ENCODE measurements around the gene LRCH3. TPM values are rescaled to one million over a fixed set of nuclear protein-coding genes. Genes with fewer than 3 reads are reported as not detected.

The LRCH3 gene
- total and polyA plus RNA-seq, 9 of the 15 experiments (the other 6 are each of a cell fraction or from before 2014, with no cell fraction given) = 4.6 to 75.3 (median 30.3) TPM

- TF ChIP-seq ZNF23 (CRISPR knock-in tag; IDR thresholded peaks at IDR 0.05) (no peak), ZNF282 (CRISPR knock-in tag; IDR thresholded peaks at IDR 0.05) (no peak), ZNF76 (CRISPR knock-in tag; IDR thresholded peaks at IDR 0.05; ENCODE audit: borderline replicate concordance) (no peak), ZBTB34 (CRISPR knock-in tag; IDR thresholded peaks at IDR 0.05) (no peak), DNMT1 (IDR thresholded peaks at IDR 0.05) (no peak), ZNF311 (CRISPR knock-in tag; IDR thresholded peaks at IDR 0.05) (no peak)
These were observed 48.3 kb upstream of the LRCH3 start (continued) for GRCh38 chr3:197742787-197743186.

GRCh38 chr3:197746209-197746608 lies 44.8 kb upstream of the LRCH3 start:
- BruUV-seq (replicated peaks) = no TSS peak
- H3K9ac ChIP-seq (ENCODE audit: insufficient read depth in 1 of 2, low read depth in 2 of 2, low read length in 2 of 2) = no peak overlapping the region
- FAIRE-seq (no peak), DNase-seq (ENCODE audit: extremely low read depth in 1 of 4, low spot score in 3 of 4) (peak in 1 of 4 experiments; percentile 39), ATAC-seq (no peak)
- H3K27me3 ChIP-seq (ENCODE audit: control insufficient read depth in 2 of 2, insufficient read depth in 2 of 2, low read length in 2 of 2) = no peaks in the 10 kb centered on the region
- H3K36me3 ChIP-seq (ENCODE audit: control insufficient read depth, insufficient read depth, low read length) = no peaks in the 10 kb centered on the region
- H3K9me3 ChIP-seq (replicated peaks; ENCODE audit: control insufficient read depth, insufficient read depth, low read depth, low read length) = no peaks in the 10 kb centered on the region
- ChIA-PET POLR2A (no interaction called here), CTCF (ENCODE audit: low intra/inter-chr PET ratio) (no interaction called here)
- no peak overlapping the region for H3K4me3 ChIP-seq
- intact Hi-C loops (cut with micrococcal nuclease) (no loop called here), in situ Hi-C loops (cut with MboI) (no loop called here)
- 32% methylated on average over 3 of the region's 3 CpGs for WGBS (ENCODE audit: insufficient coverage, low coverage, missing lambda C conversion rate)
- H3K4me2 ChIP-seq (ENCODE audit: insufficient read depth, low read length) = no peak overlapping the region; the same call in 1 of the 2 replicates
- peaks cover 12% of the 10 kb centered on the region for H3K79me2 ChIP-seq (ENCODE audit: control insufficient read depth, insufficient read depth, low read length)
- H3K27ac ChIP-seq (ENCODE audit: extremely low read depth, low read depth, low read length) = peak overlapping the region; percentile 35; the same call in 1 of the 3 replicates
- H2AFZ ChIP-seq (ENCODE audit: low read depth, low read length) = peak overlapping the region; percentile 32; the same call in 1 of the 2 replicates
- no peaks in the 10 kb centered on the region for H3K9me1 ChIP-seq (ENCODE audit: control insufficient read depth, insufficient read depth, low read length)
- peaks cover 21 to 23% of the 10 kb centered on the region in 2 experiments; a peak in 4 of 5 replicates for H3K4me1 ChIP-seq (replicated peaks in 1 of 2; ENCODE audit: control insufficient read depth in 2 of 2, insufficient read depth in 2 of 2, low read length in 2 of 2)
- no peaks in the 10 kb centered on the region; the same call in 1 of the 2 replicates for H4K20me1 ChIP-seq (replicated peaks; ENCODE audit: control insufficient read depth, insufficient read depth, low read length)
- TF ChIP-seq DPF2 (IDR thresholded peaks at IDR 0.05) (no peak), CBX3 (IDR thresholded peaks at IDR 0.05; ENCODE audit: borderline replicate concordance in 1 of 2, low read length in 2 of 2) (no peak), E4F1 (CRISPR knock-in tag; IDR thresholded peaks at IDR 0.05; ENCODE audit: borderline replicate concordance) (no peak), CBX8 (IDR thresholded peaks at IDR 0.05; ENCODE audit: borderline replicate concordance, extremely low read depth, low read depth, low read length, poor library complexity, severe bottlenecking) (no peak), ZNF384 (IDR thresholded peaks at IDR 0.05; ENCODE audit: low read depth, low read length) (no peak), JUND (IDR thresholded peaks at IDR 0.05; ENCODE audit: borderline replicate concordance, low read depth, low read length) (no peak), JUND (tag; IDR thresholded peaks at IDR 0.05; ENCODE audit: borderline replicate concordance, low read depth, low read length) (peak; percentile 39; the same call in 1 of the 3 replicates), TAF7 (tag; IDR thresholded peaks at IDR 0.05) (no peak), FOSL1 (tag; conservative IDR thresholded peaks at IDR 0.05) (peak; percentile 65), RCOR1 (IDR thresholded peaks at IDR 0.05; ENCODE audit: borderline replicate concordance in 1 of 2, low read depth in 2 of 2, low read length in 2 of 2) (peak in 1 of 2 experiments; percentile 49; a peak in 1 of 4 replicates), MECOM (CRISPR knock-in tag; IDR thresholded peaks at IDR 0.05) (no peak), ATF4 (CRISPR knock-in tag; IDR thresholded peaks at IDR 0.05) (no peak), TRIM24 (IDR thresholded peaks at IDR 0.05) (no peak)
